HG03460 (cell line): Measurements from ENCODE around the gene COPS2.
"Not testable (repeated sequence)": the region's sequence is repeated elsewhere in the genome, so short reads cannot be mapped to it uniquely, and the experiment has no call there.

Experiments
- ATAC-seq: cut with Tn5 transposase; IDR thresholded peaks from one replicate; pipeline ENCODE4 v1.9.1; 2021; ENCODE audit not compliant: unreplicated experiment

The COPS2 gene

GRCh38 chr15:49155110-49155833 is at the start of gene COPS2:
Gene COPS2, minus strand, starts transcription at chr15:49155599. Its CDS starts 21 bp downstream, at chr15:49155578.
- peak; percentile 86 for ATAC-seq

- ATAC-seq, result no peak
Measured at GRCh38 chr15:49200347-49200746, 44.9 kb upstream of the COPS2 start.

DNA sequence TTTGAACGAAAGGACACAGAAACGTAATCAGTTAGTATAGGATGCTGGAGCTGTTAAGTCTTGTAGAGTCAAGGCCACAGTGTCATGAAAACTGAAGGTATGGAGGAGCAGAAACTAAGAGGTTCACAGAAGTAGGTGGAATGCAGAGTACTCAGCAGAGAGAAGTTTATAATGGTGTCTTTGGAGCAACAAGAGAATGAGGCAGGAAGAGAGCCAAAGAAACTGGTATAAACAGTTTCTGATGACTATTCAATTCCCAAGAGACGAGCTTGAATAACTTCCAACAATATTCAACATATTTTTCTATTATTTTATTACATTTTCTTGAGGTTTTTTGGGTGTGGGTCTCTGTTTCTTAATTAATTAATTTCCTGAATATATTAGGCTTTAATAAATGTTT is 44.3 kb upstream of the COPS2 start:
- ATAC-seq, result no peak

DNA sequence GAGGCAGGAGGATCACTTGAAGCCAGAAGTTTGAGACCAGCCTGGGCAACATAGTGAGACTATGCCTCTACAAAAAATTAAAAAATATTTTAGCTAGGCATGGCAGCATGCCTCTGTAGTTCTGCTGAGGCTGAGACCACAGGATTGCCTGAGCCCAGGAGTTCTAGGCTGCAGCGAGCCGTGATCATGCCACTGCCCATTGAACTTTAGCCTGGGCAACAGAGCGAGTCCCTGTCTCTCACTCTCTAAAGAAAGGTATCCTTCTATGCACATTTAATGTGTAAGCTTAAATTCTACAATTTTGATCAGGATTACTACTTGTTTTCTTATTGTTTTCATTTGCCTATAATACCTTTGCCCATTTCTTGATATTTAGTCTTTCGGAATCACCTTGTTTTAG is 41.5 kb upstream of the COPS2 start:
- ATAC-seq, result no peak

DNA sequence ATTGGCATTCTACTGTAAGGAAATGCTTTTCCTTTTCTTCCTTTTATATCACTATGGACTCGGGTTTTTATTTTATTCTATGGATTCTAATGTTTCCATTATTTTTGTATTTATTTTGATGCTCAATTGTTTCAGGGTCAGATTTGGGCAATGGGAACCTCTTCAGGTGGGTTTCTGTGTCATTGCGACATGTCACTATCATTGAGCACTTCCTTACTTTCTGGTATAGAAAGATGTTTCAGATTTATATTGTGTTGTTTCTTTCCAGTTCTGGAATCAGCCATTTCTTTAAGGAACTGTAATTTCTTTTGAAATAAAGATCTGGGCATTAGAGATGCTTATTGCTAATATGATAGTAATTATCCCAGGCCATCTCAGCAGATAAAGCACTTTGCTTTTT is 36.5 kb upstream of the COPS2 start:
- no peak for ATAC-seq

DNA sequence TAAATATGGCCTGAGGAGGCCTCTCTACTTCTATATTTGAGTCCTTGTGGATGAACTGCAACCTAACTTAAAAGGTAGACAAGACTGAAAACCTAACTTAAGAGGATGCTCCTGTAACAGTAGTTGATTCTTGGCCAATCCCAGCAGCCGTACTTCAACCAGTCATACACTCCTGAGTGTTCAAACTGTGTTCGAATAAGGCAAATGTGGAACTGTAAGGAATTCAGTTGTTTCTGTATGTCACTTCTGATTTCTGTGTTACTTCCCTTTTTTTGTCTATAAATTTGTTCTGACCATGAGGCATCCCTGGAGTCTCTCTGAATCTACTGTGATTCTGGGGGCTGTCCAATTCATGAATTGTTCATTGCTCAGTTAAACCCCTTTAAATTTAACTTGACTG is 35.2 kb upstream of the COPS2 start:
- ATAC-seq, result no peak

DNA sequence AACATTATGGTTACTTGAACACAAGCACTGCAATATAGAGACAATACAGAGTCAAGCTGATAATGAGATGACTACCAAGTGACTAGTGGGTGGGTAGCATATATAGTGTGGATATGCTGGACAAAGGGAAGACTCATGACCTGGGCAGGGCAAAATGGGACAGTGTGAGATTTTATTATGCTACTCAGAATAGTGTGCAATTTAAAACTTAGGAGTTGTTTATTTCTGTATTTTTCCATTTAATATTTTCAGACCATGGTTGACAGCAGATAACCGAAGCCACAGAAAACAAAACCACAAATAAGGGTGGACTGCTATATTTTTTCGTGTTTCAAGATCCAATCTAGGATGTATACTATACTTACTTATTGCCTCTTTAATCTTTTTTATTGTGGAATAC is 34.2 kb upstream of the COPS2 start:
- ATAC-seq, result no peak

- ATAC-seq, result no peak
Measured at GRCh38 chr15:49188933-49189332, 33.5 kb upstream of the COPS2 start.

GRCh38 chr15:49187549-49188245 is 32.3 kb upstream of the COPS2 start:
- no peak for ATAC-seq

- peak; percentile 87 for ATAC-seq
Measured at GRCh38 chr15:49185473-49185872, 30.1 kb upstream of the COPS2 start.

DNA sequence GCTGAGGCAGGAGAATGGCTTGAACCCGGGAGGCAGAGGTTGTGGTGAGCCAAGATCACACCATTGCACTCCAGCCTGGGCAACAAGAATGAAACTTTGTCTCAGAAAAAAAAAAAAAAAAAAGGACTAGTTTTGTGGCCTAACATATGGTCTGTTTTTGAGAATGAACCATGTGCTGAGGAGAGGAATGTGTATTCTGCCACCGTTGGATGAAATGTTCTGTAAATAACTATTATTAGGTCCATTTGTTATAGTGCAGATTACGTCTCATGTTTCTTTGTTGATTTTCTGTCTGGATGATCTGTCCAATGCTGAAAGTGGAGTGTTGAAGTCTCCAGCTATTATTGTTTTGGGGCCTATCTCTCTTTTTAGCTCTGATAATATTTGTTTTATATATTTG is 28.3 kb upstream of the COPS2 start:
- not testable (repeated sequence) for ATAC-seq

DNA sequence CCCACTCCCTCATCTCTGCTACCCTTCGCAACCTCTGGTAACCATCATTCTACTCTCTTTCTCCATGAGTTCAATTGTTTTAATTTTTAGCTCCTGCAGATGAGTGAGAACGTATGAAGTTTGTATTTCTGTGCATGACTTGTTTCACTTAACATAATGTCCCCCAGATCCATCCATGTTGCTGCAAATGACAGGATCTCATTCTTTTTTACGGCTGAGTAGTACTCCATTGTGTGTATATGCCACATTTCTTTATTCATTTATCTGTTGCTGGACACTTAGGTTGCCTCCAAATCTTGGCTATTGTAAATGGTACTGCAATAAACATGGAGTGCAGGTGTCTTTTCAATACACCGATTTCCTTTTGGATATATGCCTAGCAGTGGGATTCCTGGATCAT is 26.7 kb upstream of the COPS2 start:
- ATAC-seq, result no peak

- no peak for ATAC-seq
Measured at GRCh38 chr15:49179433-49180190, 24.2 kb upstream of the COPS2 start.

- no peak for ATAC-seq
Measured at GRCh38 chr15:49178497-49178896, 23.1 kb upstream of the COPS2 start.

DNA sequence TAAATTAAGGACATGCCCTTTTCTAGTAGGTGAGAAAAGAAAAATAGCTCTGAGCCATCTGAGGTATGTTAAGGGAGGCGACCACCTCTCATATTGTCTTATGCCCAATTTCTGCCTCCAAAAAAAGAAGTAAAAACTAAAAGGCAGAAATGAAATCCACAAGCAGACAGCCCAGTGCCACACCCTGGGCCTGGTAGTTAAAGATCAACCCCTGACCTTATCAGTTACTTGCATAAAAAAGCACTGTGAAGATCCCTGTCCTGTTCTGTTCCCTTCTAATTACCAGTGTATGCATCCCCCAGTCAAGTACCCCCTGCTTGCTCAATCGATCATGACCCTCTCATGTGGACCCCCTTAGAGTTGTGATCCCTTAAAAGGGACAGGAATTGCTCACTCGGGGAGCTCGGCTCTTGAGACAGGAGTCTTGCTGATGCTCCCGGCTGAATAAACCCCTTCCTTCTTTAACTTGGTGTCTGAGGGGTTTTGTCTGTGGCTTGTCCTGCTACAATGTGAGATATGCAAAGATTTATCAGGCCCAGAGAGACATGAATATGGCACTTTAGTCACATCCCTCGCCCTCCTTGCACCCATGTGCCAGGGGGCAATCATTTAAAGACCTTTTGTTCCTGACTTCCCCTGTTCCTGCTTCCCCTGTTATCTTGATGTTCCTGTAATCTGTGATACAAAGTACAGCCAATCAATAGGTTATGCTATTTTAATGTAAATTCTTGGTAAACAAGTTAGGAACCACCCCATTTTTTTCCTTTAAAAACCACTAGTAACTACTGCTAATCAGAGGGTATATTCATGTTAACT is 20.4 kb upstream of the COPS2 start:
- ATAC-seq, result not testable (repeated sequence)

GRCh38 chr15:49174902-49175301 is 19.5 kb upstream of the COPS2 start:
- ATAC-seq, result no peak

- ATAC-seq, result no peak
Measured at GRCh38 chr15:49171790-49172189, 16.4 kb upstream of the COPS2 start.

- peak; percentile 89 for ATAC-seq
Measured at GRCh38 chr15:49169880-49170597, 14.6 kb upstream of the COPS2 start, which contains the start of gene GALK2. Gene GALK2, plus strand, starts transcription at chr15:49170247. Its CDS starts 76 bp downstream, at chr15:49170323.

DNA sequence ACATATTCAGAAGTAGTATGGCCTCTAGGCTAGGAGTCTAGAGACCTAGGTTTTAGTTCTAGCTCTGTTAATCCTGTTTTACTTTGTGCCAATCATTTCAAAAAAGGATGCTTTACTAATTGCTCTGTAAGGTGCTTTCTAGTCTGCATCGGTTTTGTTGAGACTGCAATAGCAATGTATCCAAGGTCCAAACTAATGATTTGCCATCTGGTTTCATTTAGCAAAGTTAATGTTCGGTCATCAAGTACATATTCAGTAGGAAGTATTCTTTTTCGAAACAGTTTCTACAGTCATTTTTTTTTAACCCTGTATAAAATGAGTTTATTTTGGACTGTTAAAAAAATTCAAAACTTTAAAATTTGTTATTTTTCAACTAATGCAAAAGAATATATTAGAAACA is 12.6 kb upstream of the COPS2 start:
- no peak for ATAC-seq

- no peak for ATAC-seq
Measured at GRCh38 chr15:49164865-49165264, 9.5 kb upstream of the COPS2 start.
